Left ventricle myocardium superior (tissue), 1 donor: ENCODE results near the gene SLC66A2. TPM values are rescaled to one million over a fixed set of nuclear protein-coding genes. Genes with fewer than 3 reads are reported as not detected.
A peak's percentile ranks its signal among the peaks of the same experiment; 100 is the strongest.
"Not testable (repeated sequence)": the region's sequence is repeated elsewhere in the genome, so short reads cannot be mapped to it uniquely, and the experiment has no call there.

Source experiments
- ATAC-seq: fragments of 200-7000 bp; cut with Tn5 transposase; one replicate; pipeline ENCODE4 v1.9.1; 2020; ENCODE audit warnings: mild to moderate bottlenecking, moderate library complexity
- DNase-seq: peaks from one replicate; pipeline ENCODE4 v3.0.0-alpha.2; 2020
- intact Hi-C: fragments of 100-400 bp; cut with micrococcal nuclease; formaldehyde crosslinking; loops from one replicate; pipeline ENCODE4 v1.11.0; 2022
- total RNA-seq: library from RNA; stranded (reverse); fragmentation: NEBNext Ultra II Directional; extraction: Animal tissue kit (Norgen Biotek cat#: 25700); gene quantifications from one replicate; pipeline ENCODE4 v1.2.1, GENCODE V29; 2021
- donor health status: DM: no; HTN: yes; CAD: no; lungs with severe emphysema.

Gene SLC66A2
- total RNA-seq, 1 donor from 2014 or later: 28.9 TPM

GRCh38 chr18:79876497-79876896 lies 75.0 kb downstream of the SLC66A2 start:
- peak; percentile 6 for DNase-seq
- no peak for ATAC-seq

GRCh38 chr18:79875931-79876461 lies 75.5 kb downstream of the SLC66A2 start:
- DNase-seq (peak; percentile 11), ATAC-seq (no peak)

More at GRCh38 chr18:79876497-79876896, 75.0 kb downstream of the SLC66A2 start:
- intact Hi-C loops: no loop called here

GRCh38 chr18:79875531-79875919 lies 75.9 kb downstream of the SLC66A2 start:
- intact Hi-C loops: no loop called here
- DNase-seq: peak; percentile 19
- no peak for ATAC-seq

More at GRCh38 chr18:79875931-79876461, 75.5 kb downstream of the SLC66A2 start:
- intact Hi-C loops: no loop called here

DNA sequence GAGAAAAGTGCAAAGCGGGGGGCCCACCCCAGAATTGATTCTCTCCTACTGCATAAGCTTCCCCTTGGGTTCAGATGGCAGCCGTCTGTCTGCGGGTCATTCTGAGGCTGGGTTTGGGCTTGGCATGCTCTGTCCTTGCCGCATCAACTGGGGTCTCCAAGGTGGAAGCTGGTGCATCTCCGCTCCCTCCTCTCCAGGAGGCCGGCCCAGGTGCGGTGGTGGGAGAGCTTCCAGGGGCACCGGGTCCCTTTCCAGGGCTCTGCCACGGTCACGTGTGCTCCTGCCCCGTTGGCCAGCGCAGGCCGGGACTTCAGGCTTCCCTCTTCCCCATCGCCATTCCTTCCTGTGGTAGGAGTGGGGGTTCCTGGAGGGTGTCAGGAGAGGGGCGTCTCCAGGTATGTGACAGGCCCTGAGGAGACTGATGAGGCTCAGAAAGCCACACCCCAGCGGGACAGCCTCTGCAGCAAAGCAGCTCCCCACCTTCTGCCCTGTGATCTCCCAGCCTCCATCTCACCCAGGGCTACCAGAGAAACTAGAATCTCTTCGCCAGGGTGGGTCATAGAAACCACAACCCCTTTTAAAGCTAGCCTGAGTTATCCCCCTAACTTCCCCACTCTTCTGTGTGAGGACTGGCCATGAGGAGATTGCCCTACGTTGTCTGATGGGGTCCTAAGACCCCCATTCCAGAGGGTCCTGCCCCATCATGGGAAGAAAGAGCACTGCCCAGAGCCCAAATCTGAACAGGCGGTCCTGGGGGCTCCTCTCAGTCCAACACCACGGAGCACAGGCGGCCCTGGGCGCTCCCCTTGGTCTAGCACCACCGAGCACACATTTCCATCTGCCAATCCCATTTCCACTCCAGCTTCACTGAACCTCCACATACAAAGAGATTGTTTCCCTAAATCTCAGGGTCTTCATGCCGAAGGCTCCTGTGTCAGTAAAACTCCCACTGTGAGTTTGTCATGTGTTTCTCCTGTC lies 76.6 kb downstream of the SLC66A2 start:
- DNase-seq: peak; percentile 5
- intact Hi-C loops: no loop called here
- ATAC-seq: no peak

GRCh38 chr18:79873449-79874110 lies 77.9 kb downstream of the SLC66A2 start:
- DNase-seq (peak; percentile 34), ATAC-seq (no peak)
- intact Hi-C loops: no loop called here

GRCh38 chr18:79872527-79873444 lies 78.7 kb downstream of the SLC66A2 start:
- ATAC-seq (no peak), DNase-seq (peak; percentile 13)
- intact Hi-C loops: no loop called here

DNA sequence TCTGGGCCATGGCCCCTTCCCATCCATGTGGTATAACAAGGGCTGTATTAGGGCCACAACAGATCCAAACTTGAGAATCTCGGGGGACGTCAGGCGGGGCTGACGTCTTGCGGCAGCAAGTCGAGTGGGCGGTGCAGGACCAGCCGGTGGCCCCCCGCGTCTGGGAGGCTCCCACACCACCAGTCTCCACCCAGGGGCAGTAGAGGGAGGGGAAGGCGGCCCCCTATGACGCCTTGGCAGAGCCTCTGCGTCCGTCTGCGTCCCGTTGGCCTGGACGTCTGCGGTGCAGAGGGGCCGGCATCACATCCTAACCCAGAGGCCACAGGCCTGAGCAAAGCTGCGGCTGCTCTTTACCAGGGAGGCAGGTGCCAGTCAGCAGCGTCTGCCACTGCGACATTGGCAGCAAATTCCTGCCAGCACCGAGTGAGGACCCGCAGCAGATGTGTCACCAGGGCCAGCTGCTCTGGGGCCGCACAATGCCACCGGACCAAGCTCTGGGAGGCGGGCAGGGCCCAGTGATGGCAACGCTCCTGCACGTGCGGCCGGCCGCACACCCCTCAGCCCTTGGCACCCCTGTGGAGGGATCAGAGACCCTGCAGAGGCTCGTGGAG lies 79.9 kb downstream of the SLC66A2 start:
- no peak for ATAC-seq
- intact Hi-C loops: no loop called here
- DNase-seq: peak; percentile 19

DNA sequence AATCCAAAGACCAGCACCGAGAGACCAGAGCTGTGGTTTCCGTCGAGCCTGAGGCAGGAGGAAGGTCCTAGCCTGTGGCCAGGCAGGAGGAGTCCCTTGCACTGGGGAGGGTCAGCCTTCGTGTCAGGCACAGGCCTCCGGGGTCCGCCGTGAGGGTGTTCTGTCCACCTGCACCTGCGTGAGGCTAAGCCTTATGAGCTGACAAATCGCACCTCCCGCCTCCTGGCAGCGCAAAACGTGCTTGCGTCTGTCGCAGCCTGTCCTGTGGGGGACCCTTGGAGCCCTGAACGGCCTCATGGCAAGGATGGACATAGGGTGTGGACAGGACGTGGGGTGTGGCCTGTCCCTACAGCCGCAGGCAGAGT lies 80.4 kb downstream of the SLC66A2 start:
- ATAC-seq: no peak
- intact Hi-C loops: no loop called here
- peak; percentile 25 for DNase-seq

DNA sequence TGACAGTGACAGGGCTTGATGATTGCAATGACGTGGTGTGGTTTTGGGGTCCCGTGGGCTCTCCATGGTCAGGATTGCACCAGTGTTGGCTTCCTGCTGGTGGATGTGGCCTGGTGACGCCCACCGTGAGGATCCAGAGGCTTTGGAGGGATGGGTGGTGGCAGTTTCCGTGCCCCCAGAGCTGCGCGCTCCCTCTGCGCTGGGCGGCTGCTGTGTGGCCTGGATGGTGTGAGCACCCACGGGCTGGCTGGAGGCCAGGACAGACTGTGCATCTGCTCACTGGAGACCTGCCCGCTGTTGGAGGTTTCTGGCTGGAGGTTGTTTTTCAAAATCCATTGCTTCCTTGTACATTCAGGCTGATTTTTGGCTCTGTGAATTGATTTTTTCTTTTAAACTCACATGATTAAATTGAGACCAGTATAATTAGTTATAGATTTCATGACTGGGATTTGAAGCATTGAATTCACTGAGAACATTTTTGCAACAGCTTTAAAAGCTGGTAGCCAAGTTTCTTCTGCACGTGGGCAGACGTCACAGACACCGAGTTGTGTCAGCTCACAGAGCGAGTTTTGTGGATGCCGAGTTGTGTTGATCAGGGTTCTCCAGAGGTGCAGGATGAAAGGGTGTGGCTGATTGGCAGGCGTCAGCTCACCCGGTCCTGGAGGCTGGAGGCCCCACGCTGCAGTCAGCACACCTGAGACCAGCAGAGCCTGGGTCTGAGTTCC lies 81.0 kb downstream of the SLC66A2 start:
- intact Hi-C loops: no loop called here
- peak; percentile 24 for DNase-seq
- ATAC-seq: no peak

GRCh38 chr18:79869591-79870300 lies 81.7 kb downstream of the SLC66A2 start:
- intact Hi-C loops: no loop called here
- peak; percentile 19 for DNase-seq
- ATAC-seq: no peak

GRCh38 chr18:79868811-79869541 lies 82.5 kb downstream of the SLC66A2 start:
- intact Hi-C loops: no loop called here
- DNase-seq (peak; percentile 14), ATAC-seq (no peak)

DNA sequence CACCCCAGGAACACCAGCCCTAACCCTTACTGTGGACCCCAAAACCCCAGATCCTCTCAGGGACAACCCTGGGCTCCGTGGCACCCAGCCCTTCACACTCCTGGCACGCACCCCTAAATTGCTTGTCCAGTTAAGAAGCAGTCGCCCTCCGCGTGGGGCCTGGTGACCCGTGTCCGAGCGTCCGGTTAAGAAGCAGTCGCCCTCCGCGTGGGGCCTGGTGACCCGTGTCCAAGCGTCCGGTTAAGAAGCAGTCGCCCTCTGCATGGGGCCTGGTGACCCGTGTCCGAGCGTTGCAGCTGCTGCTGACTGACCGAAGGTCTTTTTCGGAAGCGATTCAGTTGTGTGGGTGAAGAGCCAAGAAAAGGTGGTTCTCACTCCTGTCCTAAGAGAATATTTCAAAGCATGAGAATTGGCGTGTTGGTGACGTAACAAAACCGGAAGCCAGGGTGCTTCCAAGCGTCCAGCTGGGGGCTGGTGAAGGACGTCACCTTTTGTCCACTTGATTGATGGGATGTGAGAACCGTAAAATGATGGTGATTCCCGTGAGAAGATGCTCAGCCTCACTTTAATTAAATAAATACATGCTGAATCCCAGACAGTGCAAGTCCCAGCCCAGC lies 83.2 kb downstream of the SLC66A2 start:
- ATAC-seq (no peak), DNase-seq (peak; percentile 26)
- intact Hi-C loops: no loop called here

- intact Hi-C loops: no loop called here
- peak; percentile 9 for DNase-seq
- no peak for ATAC-seq
These were observed 83.8 kb downstream of the SLC66A2 start for GRCh38 chr18:79867666-79868065.

DNA sequence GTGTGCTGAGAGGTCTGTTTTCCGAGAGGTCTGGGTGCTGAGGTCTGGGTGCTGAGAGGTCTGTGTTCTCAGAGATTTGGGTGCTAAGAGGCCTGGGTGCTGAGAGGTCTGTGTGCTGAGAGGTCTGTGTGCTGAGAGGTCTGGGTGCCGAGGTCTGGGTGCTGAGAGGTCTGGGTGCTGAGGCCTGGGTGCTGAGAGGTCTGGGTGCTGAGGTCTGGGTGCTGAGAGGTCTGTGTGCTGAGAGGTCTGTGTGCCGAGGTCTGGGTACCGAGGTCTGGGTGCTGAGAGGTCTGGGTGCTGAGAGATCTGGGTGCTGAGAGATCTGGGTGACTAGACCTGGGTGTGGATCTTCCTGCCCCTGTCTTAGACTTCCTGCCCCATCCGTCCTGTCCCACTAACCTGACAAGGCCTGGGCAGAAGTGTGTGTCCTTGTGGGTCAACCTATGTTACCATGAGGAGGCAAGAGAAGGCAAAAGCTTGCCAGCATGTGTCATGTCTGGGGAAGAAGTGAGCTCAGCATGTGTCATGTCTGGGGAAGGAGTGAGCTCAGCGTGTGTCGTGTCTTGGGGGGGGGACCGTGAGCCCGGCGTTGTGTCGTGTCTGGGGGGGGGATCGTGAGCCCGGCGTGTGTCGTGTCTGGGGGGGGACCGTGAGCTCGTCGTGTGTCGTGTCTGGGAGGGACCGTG lies 84.4 kb downstream of the SLC66A2 start:
- intact Hi-C loops: no loop called here
- ATAC-seq: no peak
- peak; percentile 3 for DNase-seq

GRCh38 chr18:79865951-79866350 lies 85.5 kb downstream of the SLC66A2 start:
- DNase-seq, ATAC-seq, intact Hi-C loops: not testable (repeated sequence)

- peak; percentile 3 for DNase-seq
- intact Hi-C loops, ATAC-seq: not testable (repeated sequence)
These were observed 86.5 kb downstream of the SLC66A2 start for GRCh38 chr18:79864955-79865354.
